ENCODE results near the gene ARGLU1.
A peak's percentile ranks its signal among the peaks of the same experiment; 100 is the strongest.

Gene ARGLU1

GRCh38 chr13:106586648-106587166 lies 18.8 kb upstream of the ARGLU1 start:
- no peak for DNase-seq

- no peak for DNase-seq
Measured at GRCh38 chr13:106581225-106581624, 13.3 kb upstream of the ARGLU1 start.

GRCh38 chr13:106575896-106576295 lies 8.0 kb upstream of the ARGLU1 start:
- DNase-seq, result no peak

GRCh38 chr13:106573868-106574267 lies 5.9 kb upstream of the ARGLU1 start:
- DNase-seq, result no peak

- no peak for DNase-seq
Measured at GRCh38 chr13:106573284-106573846, 5.4 kb upstream of the ARGLU1 start.

- peak; percentile 69 for DNase-seq
Measured at GRCh38 chr13:106570299-106570852, 2.4 kb upstream of the ARGLU1 start.

DNA sequence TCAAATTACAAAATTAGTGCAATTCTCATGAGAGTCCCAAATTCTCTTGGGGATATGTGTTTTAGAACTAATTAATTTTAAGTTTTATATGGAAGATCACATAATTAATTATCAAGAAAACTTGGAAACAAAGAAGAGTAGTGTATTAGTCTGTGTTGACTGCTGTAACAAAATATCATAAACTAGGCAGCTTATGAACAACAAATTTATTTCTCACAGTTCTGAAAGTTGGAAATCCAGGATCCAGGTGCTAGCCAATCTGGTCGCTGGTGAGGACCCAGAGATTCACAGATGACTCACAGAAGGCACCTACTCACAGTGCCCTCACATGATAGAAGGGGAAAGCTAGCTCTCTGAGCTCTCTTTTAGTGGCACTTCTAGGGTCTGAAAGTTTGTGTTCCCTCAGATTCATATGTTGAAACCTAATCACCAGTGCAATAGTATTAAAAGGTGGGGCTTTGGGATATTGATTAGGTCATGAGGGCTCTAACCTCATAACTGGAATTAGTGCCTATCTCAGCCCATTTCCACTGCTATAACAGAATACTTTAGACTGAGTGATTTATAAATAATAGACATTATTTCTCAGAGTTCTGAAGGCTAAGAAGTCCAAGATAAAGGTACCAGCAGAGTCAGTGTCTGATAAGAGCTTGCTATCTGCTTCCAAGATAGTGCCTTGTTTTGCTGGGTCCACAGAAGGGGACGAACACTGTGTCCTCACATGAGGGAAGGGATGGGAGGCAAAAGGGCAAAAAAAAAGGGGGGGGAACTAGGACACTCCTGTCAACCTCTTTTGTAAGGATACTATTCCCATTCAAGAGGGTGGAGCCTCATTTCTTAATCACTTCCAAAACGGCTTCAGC lies 1.5 kb upstream of the ARGLU1 start:
- DNase-seq, result no peak

GRCh38 chr13:106568299-106569003 lies 514 bp upstream of the ARGLU1 start:
- no peak for DNase-seq

GRCh38 chr13:106566641-106567473 lies 1.1 kb downstream of the ARGLU1 start:
- no peak for DNase-seq

- DNase-seq, result no peak
Measured at GRCh38 chr13:106565127-106565775, 2.7 kb downstream of the ARGLU1 start.

- no peak for DNase-seq
Measured at GRCh38 chr13:106562301-106562700, 5.6 kb downstream of the ARGLU1 start.

DNA sequence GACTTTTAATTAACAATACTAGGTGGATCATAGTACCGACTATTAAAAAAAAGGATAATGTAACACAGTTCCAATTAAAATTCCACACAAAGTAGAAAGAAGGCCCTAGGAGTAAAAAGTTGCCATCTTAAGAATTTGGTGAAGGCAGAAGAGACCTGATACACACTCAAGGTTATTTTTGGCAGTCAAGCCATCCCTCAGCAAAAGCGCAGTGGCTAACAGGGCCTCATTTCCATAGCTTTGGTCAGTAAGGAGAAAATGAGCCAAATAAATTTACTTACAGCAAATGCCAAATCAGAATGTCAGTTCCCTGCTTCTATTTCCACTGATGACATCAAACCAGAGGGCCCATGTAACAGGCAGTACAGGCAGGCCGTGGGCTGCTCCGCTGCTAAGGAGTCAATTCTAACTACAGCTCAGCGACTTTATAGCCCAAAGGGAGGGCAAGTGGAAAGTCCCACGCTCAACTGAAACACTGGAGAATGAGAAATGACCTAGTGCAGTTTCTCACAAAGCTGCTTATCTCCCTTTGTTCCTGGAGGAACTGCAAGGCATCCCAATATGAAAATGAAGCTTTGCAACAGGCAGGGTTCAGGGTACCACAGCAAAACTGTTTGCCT lies 6.3 kb downstream of the ARGLU1 start:
- DNase-seq, result no peak

GRCh38 chr13:106560821-106561220 lies 7.1 kb downstream of the ARGLU1 start:
- no peak for DNase-seq

GRCh38 chr13:106558527-106558926 lies 9.4 kb downstream of the ARGLU1 start:
- no peak for DNase-seq

GRCh38 chr13:106555631-106556328 lies 12.2 kb downstream of the ARGLU1 start:
- no peak for DNase-seq

- DNase-seq, result no peak
Measured at GRCh38 chr13:106551751-106552150, 16.2 kb downstream of the ARGLU1 start.

DNA sequence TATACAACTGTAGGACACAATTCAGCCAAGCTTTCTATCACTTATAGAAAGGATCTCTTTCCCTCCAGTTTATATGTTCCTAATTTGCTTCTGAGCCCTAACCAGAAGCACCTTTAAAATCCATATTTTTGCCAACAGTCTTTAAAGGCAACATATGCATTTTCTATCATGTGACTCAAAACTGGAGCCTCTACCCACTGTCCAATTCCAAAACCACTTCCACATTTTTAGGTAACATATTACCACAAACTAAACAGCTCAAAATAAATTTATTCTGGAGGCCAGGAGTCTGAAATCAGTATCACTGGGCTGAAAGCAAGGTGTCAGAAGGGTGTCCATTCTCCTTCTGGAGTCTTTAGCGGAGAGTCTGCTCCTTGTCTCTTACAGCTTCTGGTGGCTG lies 16.6 kb downstream of the ARGLU1 start:
- no peak for DNase-seq

DNA sequence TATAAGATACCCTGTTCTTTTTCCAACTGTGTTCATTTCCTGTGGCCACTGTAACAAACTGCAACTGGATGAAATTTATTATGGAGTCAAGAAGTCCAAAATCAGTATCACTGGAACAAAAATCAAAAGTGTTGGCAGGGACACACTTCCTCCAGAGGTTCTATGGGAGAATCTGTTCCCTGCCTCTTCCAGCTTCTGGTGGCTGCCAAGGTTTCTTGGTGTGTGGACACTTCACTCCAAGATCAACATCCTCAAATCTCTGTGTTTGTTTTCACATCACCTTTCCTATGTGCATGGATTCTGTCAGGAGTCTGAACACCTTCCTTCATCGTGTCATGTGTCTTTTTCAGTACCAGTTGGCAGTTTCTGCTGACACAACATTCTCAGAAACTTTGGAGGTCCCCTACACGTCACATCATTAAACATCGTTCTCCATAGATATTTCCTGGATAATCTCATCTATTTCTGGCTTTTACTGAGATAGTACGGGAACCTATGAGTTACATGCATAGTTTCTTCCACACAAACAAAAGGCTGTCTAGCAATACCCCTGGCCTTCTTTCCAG lies 17.3 kb downstream of the ARGLU1 start:
- DNase-seq, result no peak

DNA sequence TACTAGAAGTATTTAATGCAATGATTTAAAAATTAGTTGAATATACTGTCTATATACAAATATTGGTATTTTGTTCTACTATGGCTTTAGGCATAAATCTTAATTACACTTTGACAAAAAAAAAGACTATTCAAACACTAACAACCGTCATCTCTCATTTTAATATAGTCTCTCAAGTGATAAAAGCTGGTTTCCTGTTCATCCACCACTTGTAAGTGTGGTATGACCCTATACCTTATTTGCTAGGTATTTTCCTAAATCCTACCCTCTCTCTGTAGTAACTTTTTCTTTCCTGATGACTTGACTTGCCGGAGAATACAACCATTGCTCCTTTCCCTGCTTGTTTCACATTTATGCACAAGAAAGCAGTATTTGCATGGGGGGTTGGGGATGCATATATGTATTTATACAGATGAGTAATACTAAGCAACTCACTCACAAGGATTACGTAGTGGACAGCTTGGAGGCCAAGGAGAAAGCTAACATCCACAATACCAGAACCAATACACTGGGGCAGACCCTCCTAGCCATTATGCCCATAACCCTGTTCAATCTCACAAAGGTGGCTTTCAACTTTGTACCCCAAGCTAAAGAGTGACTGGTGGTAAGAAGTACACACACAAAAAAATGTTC lies 19.8 kb downstream of the ARGLU1 start:
- no peak for DNase-seq

DNA sequence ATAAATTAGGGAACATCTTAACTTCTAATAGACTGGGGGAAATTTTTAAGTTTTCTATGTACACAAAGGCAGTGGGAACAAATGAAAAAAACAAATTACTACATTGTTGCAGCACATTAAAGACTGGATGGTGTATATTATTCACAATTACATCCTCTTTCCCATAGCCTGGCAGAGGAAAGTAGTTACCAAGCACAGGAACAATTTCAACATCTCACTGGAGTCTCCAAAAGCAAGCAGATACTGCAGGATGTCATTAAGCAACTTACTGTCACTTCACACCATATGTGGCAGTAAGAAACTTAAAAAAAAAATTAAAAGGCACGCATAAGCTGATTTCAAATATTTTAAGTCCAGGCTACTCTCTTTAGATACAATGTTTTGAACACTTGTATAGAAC lies 26.1 kb downstream of the ARGLU1 start:
- DNase-seq, result no peak

Data from central memory CD4-positive, alpha-beta T cell (primary cell).